ENCODE results near the gene KRTAP10-2.
"Not testable (repeated sequence)": the region's sequence is repeated elsewhere in the genome, so short reads cannot be mapped to it uniquely, and the experiment has no call there.

Gene KRTAP10-2, protein sequence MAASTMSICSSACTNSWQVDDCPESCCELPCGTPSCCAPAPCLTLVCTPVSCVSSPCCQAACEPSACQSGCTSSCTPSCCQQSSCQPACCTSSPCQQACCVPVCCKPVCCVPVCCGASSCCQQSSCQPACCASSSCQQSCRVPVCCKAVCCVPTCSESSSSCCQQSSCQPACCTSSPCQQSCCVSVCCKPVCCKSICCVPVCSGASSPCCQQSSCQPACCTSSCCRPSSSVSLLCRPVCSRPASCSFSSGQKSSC

DNA sequence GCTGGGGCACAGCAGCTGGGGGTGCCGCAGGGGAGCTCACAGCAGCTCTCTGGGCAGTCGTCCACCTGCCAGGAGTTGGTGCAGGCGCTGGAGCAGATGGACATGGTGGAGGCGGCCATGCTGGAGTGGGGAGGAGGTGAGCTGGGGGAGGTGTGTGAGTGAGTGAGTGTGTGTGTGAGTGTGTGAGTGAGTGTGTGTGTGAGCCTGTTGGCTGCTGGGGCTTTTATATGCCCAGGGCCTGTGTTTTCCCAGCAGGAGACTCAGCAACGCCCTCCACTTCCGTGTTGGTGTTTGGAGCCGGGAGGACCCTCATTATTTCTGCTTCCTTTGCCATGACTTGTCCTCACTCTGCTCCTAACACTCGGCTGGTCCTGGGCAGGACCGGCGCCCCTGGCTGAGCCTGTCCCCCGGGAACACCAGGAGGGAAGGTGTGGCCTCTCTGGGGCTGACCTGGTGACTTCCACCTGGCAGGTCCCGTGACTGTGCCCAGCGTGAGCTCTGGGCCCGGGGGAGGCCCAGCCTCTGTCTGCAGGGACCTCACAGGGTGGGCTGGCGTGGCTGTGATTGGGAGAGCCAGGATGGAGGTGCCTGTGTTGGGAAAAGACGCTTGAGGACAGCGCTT is at the start of gene KRTAP10-2:
TSS of gene KRTAP10-2 (minus strand) at position 166 of the 622 bp plus-strand sequence. CDS start at position 119, 47 bp downstream.
- DNase-seq, result no peak

DNA sequence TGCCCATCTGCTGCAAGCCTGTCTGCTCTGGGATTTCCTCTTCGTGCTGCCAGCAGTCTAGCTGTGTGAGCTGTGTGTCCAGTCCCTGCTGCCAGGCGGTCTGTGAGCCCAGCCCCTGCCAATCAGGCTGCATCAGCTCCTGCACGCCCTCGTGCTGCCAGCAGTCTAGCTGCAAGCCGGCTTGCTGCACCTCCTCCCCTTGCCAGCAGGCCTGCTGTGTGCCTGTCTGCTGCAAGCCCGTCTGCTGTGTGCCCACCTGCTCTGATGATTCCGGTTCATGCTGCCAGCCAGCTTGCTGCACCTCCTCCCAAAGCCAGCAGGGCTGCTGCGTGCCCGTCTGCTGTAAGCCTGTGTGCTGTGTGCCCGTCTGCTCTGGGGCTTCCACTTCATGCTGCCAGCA is 49.8 kb upstream of the KRTAP10-2 start:
- DNase-seq, result not testable (repeated sequence)

DNA sequence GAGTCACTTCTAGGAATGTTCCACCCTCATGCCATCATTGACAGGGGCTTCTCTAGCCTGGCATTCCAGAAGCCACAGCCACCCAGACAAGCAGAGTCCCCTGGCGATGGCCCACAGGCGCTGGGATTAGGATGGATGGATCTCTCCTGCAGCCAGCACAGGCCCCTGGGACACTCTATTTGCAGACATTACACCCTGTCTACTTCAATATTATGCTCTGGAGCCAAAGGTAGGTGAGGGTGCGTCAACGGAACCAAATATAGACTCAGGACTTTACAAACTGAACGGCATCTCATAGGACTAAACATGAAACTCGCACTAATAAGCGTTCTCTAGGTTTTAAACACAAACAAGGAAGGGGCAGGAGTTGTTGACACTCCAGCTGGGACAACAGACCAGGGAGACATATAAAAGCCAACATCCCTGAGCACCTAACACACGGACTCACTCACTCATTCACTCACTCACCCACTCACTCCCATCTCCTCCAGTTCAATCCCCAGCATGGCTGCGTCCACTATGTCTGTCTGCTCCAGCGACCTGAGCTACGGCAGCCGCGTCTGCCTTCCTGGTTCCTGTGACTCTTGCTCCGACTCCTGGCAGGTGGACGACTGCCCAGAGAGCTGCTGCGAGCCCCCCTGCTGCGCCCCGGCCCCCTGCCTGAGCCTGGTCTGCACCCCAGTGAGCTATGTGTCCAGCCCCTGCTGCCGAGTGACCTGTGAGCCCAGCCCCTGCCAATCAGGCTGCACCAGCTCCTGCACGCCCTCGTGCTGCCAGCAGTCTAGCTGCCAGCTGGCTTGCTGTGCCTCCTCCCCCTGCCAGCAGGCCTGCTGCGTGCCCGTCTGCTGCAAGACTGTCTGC is 49.0 kb upstream of the KRTAP10-2 start, which contains the start of gene KRTAP10-7:
TSS of gene KRTAP10-7 (plus strand) at position 480 of the 861 bp plus-strand sequence. CDS start at position 505, 25 bp downstream.
- DNase-seq, result not testable (repeated sequence)

DNA sequence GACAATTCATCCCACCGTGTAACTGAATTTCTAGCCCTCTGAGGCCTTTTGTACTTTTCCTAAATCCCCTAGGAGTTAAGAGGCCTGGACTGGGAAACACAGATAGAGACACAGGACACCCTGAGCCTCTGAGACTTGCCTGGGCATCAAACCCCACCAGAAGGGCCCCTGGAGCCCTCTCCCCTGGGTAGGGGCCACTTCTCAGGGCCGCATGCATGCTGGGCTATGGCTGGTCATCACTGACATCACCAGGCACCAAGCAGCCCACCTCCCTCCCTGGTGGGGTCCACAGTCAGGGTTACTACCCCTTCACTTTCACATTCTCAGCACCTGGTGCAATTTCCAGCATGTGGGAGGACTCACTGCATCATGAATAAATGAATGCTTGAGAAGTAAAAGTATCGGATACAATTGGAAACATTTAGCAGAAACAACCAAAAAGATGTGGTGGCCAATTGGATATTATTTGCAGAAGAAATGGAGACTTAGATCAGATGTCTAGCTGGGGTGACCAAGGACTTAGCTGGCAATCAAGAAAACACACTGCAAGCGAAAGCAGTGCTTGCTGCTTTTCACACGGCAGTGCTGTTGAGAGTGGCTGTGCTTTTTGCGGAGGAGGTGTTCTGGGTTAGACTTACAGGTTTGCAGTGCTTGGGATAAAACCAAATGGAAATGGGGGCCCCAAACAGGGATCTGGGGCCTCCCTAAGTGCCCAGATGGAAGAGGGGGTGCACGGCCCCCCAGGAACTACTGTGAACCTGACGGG is 48.1 kb upstream of the KRTAP10-2 start:
- no peak for DNase-seq

DNA sequence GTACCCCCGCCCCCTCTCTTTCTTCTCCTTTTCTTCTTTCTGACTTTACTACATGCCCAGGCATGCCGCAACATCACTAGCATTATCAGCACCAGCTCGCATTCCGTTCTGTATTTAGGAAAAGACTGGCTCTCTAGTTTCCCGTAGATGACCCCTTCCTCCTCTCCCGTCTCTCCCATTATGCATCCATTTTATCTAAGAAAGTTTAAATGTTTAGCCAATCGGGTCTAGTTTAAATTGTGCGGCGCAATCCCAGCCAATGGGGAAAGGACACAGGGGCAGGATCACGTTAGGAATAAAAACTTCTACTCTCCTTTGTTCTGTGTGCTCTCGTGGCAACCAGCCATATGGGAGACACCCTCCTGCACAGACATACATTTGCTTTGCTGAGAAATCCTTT is 46.8 kb upstream of the KRTAP10-2 start:
- DNase-seq, result no peak

DNA sequence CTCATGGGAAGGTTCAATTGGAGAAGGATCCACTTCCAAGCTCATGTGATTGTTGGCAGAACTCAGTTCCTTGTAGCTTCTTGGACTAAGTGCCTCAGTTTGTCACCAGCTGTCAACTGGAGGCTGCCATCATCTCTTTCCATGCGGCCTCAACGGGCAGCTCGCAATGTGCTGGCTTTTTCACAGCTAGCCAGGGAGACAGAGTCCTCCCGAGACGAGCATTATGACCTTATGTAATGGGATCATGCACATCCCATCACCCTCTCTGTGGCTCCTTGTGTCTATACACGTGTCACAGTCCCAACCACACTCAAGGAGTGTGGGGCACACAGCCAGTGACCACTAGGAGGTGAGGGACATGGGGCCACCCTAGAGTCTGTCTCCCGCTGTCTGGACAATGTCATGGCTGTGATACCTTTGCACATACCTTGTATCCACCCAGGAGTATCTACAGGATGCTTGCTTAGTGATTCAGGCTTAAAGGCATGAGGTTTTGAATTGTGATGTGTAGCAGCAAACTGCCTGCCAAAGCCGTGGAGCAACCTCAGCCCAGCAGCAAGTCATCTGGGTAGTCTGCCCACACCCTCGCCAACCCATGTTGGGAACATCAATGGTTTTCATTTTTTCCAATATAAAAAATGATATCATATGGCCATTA is 44.9 kb upstream of the KRTAP10-2 start:
- no peak for DNase-seq

DNA sequence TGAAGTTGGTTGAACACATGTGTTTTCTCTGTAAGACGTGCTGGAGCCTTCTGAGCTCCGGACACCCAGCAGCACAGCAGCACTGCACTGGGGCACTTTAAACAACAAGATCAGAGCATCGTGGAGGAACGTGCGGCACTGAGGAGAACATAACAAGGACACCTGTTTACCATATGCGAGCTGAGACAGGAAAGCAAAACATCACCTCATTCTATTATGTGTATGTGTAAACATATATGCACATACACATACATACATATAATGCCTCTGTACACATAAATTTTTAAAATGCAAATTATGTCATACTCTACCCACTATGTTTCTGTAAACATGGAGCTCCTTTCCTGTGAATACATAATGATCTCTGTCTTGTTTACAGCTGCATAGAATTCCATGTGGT is 44.2 kb upstream of the KRTAP10-2 start:
- DNase-seq, result no peak

DNA sequence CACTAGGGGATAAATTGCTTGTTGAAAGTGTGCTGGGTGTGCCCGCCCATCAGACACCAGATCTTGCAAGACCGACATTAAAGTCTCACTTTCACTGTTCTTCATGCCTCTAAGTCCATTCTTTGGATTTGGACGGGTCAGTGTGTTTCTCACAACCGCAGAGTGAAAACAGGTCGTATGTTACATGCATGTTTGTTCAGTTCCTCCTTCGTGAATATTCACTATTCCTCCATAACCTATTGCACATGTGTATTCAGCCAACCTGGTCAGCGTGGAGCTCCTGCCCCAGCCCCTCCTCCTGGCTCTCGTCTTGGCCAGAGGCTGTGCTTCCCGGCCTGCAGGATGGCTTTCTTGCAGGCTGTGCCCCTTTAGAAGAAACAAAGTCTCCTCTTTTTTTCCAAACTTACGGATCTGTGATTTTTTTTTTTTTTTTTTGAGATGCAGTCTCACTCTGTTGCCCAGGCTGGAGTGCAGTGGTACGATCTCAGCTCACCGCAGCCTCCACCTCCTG is 43.2 kb upstream of the KRTAP10-2 start:
- no peak for DNase-seq

DNA sequence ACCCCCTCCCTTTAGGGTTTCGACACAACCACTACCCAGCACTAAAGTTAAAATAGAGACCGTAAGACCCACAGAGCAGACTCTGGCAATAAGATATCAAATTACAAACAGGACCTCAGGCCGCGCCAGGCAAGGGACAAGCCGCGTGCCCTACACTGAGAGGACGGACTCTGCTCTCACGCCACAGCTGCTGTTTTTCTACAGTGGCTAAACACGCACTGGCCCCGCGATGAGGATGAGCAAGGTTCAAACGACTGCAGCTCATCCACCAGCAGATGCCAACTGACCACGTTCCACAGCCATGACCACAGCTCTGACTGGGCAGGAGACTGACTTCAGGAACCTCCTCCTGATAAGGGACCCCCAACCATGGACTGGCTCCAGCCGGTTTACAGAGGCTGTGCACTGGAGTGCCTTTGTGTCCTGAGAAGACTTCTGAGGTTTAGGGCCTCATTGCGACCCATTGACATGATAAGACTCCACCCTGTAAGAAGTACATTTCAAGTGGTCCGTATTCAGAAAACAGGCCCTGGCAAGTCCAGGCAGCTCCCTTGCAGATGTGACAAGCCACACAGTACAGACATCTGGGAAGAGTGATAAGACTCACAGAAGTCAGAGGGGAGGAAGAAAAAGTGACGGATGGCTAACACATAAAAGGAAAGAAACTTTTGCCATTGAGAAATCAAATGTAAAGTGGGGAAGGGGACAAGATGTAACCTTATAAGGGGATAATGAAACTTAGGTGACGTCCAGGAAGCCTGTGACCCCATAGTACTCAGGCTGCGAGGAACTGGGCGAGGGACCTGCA is 42.5 kb upstream of the KRTAP10-2 start:
- no peak for DNase-seq

DNA sequence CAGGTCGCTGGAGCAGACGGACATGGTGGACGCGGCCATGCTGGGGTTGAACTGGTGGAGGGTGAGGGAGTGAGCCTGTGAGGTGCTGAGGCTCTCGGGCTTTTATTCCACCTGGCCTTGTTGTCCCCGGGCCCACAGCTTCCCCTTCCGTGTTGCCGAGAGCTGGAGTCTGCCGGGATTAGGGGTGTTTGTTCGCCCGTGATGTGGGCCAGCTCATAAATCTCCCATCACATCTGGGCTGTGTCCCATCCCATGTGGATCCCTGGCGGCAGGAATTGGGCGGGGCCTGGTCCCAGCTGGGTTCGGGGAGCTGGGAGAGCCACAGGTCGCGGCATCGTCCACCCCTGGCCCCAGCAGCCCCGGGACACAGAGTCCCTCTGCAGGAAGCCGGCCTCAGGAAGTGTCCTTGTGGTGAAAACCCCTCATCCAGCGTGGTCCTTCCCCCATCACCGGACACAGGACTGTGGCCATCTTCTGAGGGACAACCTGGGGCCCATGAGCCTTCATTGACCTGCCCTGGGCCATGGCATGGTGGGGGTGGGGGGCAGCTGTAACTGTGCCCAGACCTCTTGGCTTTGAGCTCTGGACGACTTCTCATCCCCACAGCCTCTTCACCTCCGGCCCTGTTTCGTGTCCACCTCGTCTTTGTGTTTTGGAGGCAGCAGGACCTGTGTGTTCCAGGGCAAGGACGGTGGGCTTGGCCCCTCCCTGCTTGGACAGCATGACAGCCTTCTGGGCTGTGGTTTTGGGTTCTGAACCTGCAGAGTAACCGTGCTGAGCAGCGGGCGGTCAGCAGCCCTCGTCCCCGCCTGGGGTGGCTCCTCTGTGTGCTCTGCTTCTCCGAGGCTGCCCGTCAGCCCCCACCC is 41.4 kb upstream of the KRTAP10-2 start, which contains the start of gene KRTAP10-6:
TSS of gene KRTAP10-6 (minus strand) at position 60 of the 866 bp plus-strand sequence. CDS start at position 39, 21 bp downstream.
- DNase-seq, result no peak

DNA sequence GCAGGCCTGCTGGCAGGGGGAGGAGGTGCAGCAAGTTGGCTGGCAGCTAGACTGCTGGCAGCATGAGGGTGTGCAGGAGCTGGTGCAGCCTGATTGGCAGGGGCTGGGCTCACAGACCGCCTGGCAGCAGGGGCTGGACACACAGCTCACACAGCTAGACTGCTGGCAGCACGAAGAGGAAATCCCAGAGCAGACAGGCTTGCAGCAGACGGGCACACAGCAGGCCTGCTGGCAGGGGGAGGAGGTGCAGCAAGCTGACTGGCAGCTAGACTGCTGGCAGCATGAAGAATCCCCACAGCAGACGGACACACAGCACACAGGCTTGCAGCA is 40.5 kb upstream of the KRTAP10-2 start:
- DNase-seq, result not testable (repeated sequence)

DNA sequence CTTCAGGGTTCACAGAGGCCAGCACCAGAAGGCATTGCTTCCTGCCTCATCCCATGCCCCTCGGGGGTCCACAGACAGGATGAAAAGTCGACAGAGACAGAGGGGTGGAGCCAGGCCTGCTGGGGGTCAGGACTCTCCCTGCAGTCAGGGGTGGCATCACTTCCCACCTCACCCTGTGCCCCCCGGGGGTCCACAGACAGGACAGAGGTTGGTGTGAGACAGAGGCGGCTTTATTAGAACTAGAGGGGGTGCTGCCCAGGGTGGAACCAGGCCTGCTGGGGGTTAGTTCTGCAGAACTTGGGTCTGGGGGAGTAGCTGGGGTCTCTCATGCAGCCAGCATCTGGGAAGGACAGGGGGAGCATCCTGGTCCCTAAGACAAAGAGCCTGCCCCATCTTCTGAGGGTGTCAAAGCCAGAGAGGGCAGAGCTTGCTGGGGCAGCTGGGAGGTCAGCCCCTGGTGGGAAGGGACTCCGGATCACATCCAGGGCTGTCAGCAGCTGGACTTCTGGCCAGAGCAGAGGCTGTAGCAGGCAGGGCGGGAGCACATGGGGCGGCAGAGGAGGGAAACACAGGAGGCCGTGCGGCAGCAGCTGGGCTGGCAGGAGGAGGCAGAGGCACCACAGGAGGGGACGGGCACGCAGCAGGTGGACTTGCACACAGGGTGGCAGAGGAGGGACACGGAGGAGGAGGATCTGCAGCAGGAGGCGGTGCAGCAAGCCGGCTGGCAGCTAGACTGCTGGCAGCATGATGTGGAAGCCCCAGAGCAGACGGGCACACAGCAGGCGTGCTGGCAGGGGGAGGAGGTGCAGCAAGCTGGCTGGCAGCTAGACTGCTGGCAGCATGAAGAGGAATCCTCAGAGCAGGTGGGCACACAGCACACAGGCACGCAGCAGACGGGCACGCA is 39.8 kb upstream of the KRTAP10-2 start:
- DNase-seq, result not testable (repeated sequence)

DNA sequence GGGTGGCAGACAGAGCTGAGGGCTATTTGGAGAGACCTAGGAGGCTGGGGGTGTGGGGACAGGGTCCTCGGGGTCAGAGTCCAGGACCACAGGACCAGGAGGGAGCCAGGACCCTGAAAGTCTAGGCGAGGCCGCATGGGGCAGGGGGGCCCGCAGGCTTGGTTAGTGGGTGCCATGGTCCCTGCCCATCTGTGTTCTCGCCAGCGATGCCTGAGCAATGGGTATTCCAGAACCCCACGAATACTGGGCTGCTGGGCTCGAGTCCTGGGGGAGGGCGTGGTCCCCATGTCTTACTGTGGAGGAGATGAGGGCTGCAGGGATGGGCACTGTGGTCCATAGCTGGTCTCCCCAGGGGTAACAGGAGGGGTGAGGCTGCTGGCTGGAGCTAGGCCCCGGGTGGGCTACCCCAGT is 39.0 kb upstream of the KRTAP10-2 start:
- DNase-seq, result no peak

DNA sequence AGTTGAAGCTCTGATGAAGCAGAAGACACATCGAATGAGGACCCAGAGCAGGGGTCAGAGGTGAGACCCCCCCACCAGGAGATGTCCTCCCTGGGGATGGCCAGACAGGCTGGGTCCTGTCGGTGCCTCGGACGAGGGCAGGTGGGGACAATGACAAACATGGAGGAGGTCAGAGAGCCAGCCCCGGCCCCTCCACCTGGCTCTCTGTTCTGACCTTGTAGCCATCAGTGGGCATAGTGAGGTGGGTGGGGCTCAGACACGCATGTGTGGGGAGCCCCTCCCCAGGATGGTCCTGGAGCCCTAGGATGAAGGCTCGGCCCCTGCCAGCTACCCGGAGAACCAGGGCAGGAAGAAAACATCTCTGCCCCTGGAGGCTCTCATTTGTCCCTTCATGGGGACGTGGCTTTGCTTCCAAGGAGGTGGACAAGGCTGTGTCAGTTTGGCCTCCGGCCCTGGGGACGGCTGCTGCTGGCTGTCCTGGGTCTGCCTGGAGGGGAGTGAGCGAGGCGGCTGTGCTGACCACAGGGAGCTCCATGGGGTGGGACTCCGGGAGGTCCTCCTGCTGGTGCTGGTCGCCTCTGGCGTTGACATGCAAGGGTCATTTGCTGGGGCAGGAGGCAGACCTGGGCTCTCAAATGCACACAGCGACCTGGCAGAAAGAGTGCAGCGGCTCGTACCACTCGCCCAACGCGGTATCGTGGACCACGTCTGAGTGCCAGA is 38.4 kb upstream of the KRTAP10-2 start:
- DNase-seq, result no peak

DNA sequence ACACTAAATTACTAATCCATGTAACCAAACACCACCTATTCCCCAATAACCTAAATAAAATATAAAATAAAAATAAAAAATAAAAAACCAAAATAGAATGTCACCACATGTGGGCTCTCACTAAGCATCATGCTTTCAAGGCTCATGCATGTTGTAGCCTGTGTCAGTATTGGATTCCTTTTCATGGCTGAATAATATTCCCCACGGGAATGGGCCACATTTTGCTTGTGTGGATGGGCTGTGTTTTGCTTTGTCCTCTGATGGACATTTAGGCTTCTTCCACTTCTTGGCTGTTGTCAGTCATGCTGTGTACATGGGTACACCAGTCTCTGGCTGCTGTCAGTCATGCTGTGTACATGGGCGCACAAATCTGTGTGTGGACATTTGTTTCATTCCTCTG is 37.8 kb upstream of the KRTAP10-2 start:
- no peak for DNase-seq

DNA sequence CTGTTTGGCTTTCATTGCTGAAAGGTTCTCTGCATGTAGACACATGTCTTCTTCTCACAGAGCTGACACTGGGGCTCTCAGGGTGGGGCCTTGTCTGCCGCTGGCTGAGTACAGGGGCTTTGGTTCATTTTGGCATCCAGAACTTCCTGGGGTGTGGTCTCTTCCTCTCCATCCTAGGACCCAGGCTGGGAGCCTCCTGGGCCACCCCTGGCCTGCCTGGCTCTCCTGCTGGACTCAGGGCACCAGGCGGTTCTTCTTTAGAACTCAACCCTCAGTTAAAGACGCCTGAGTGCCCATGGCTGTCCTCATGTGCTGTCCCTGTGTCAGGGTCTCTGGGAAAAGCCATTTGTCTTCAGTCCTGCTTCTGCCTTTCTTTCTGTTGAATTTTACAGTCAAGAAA is 34.6 kb upstream of the KRTAP10-2 start:
- DNase-seq, result no peak

DNA sequence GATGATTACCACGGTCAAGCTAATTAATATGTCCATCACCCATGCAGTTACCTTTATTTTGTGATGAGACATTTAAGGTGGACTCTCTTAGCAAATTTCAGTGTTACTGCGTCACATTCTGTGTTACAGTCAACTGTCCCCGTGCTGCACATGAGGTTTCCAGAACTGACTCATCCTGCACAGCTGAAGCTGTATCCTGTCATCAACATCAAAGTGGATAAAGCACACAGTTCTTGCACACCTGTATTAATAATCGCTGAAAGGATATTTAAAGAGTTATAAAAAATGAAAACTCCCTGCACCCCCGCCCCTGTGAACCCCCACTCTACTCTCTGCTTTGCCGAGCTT is 32.5 kb upstream of the KRTAP10-2 start:
- no peak for DNase-seq

DNA sequence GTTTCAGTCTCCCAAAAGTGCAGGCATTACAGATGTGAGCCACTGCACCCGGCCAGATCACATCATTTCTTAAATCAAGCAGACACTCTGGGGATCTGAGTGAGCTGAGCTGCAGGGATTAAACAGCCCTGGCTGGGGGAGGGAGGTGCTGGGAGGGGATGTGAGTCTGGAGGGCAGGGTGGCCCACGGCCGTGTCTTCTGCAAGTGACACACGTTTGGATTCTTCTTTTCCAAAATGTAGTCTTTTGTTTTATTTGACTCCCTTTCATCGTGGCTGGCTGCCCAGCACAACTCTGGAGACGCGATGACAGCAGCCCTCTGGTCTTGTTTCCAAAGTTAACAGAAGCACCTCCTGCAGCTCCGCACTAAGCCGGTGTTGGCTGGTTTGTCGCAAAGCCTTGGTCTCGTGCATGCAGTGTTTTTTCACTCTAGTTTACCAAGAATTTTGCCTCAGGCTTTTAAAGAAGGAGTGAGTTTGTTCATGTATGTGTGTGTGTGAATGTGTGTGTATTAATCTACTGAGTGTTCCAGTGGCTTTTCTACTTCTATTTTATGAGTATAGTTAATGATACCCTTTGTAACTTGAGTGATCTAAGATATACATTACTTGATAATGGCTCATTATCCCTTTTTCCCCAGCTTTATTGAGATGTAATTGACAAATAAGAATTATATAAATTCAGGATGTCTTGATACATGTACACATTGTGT is 31.9 kb upstream of the KRTAP10-2 start:
- DNase-seq, result no peak
